SK-N-SH treated with all-trans-retinoic acid at 6 μM for 48 hours (cell line): ENCODE data around the gene AZU1.

Experiments
- ATAC-seq: fragments of 200-7000 bp; cut with Tn5 transposase; 3 replicates; pipeline ENCODE4 v1.9.1; 2020; ENCODE audit warnings: mild to moderate bottlenecking, moderate library complexity
- CREB5 ChIP-seq: fragments of 250-450 bp; sonication (Bioruptor Pico); IDR thresholded peaks from 2 replicates; pipeline ENCODE4 v1.5.1; 2020; ENCODE audit warnings: low read depth, mild to moderate bottlenecking, moderate library complexity
- CSDC2 ChIP-seq: fragments of 250-450 bp; sonication (Bioruptor Pico); IDR thresholded peaks from 2 replicates; pipeline ENCODE4 v1.5.0; 2020; ENCODE audit warnings: mild to moderate bottlenecking, moderate library complexity
- GLIS3 ChIP-seq: fragments of 250-450 bp; sonication (Bioruptor Pico); IDR thresholded peaks from 2 replicates; pipeline ENCODE4 v1.5.0; 2020; ENCODE audit warnings: mild to moderate bottlenecking, moderate library complexity
- ISL1 ChIP-seq: fragments of 250-450 bp; sonication (Bioruptor Pico); IDR thresholded peaks from 2 replicates; pipeline ENCODE4 v2.1.2; 2022; ENCODE audit warnings: mild to moderate bottlenecking, moderate library complexity
- OSR1 ChIP-seq: fragments of 250-450 bp; sonication (Bioruptor Pico); IDR thresholded peaks from 2 replicates; pipeline ENCODE4 v1.8.0; 2022; ENCODE audit warnings: moderate library complexity, mild to moderate bottlenecking, inconsistent platforms
- PATZ1 ChIP-seq: fragments of 250-450 bp; sonication (Bioruptor Pico); IDR thresholded peaks from 2 replicates; pipeline ENCODE4 v1.8.0; 2020; ENCODE audit warnings: mild to moderate bottlenecking, moderate library complexity, borderline replicate concordance
- PPARA ChIP-seq: fragments of 250-450 bp; sonication (Bioruptor Pico); IDR thresholded peaks from 2 replicates; pipeline ENCODE4 v1.5.0; 2020; ENCODE audit warnings: mild to moderate bottlenecking, borderline replicate concordance
- SNAI2 ChIP-seq: fragments of 250-450 bp; sonication (Bioruptor Pico); IDR thresholded peaks from 2 replicates; pipeline ENCODE4 v1.5.0; 2020; ENCODE audit warnings: mild to moderate bottlenecking, moderate library complexity
- TOX ChIP-seq: fragments of 250-450 bp; sonication (Bioruptor Pico); IDR thresholded peaks from 2 replicates; pipeline ENCODE4 v1.8.0; 2021; ENCODE audit warnings: mild to moderate bottlenecking, moderate library complexity, borderline replicate concordance
- TSHZ2 ChIP-seq: fragments of 250-450 bp; sonication (Bioruptor Pico); IDR thresholded peaks from 2 replicates; pipeline ENCODE4 v1.5.0; 2020; ENCODE audit warnings: mild to moderate bottlenecking, moderate library complexity
- ZC3H10 ChIP-seq: fragments of 250-450 bp; sonication (Bioruptor Pico); IDR thresholded peaks from 2 replicates; pipeline ENCODE4 v1.5.1; 2021; ENCODE audit warnings: mild to moderate bottlenecking, moderate library complexity
- ZFP3 ChIP-seq: fragments of 250-450 bp; sonication (Bioruptor Pico); IDR thresholded peaks from 2 replicates; pipeline ENCODE4 v1.5.0; 2020; ENCODE audit warnings: mild to moderate bottlenecking, moderate library complexity
- ZFP30 ChIP-seq: fragments of 450-650 bp; formaldehyde crosslinking; IDR thresholded peaks from 2 replicates; pipeline ENCODE4 v1.5.0; 2022; ENCODE audit warnings: mild to moderate bottlenecking, moderate library complexity
- ZNF565 ChIP-seq: fragments of 450-650 bp; formaldehyde crosslinking; conservative IDR thresholded peaks from 2 replicates; pipeline ENCODE4 v1.5.0; 2020; ENCODE audit warnings: low read depth, mild to moderate bottlenecking, moderate library complexity
- ZNF70 ChIP-seq: fragments of 450-650 bp; formaldehyde crosslinking; IDR thresholded peaks from 2 replicates; pipeline ENCODE4 v1.5.0; 2020; ENCODE audit warnings: mild to moderate bottlenecking, moderate library complexity
- ZNF8 ChIP-seq: fragments of 450-650 bp; formaldehyde crosslinking; IDR thresholded peaks from 2 replicates; pipeline ENCODE4 v1.5.0; 2020; ENCODE audit warnings: mild to moderate bottlenecking, moderate library complexity

AZU1 gene

GRCh38 chr19:780935-781334, 46.7 kb upstream of the AZU1 start:
- no peak for ATAC-seq
- no peak for TF ChIP-seq PPARA (CRISPR knock-in tag)
- TF ChIP-seq ZNF70 (CRISPR knock-in tag): no peak
- TF ChIP-seq ZC3H10 (CRISPR knock-in tag): no peak
- no peak for TF ChIP-seq GLIS3 (CRISPR knock-in tag)
- TF ChIP-seq ZFP30 (CRISPR knock-in tag): no peak
- no peak for TF ChIP-seq CSDC2 (CRISPR knock-in tag)
- TF ChIP-seq ZFP3 (CRISPR knock-in tag): no peak

GRCh38 chr19:781800-782184, 45.8 kb upstream of the AZU1 start:
- ATAC-seq: no peak
- TF ChIP-seq CSDC2 (CRISPR knock-in tag): no peak

GRCh38 chr19:782185-782877, 45.3 kb upstream of the AZU1 start:
- no peak for TF ChIP-seq TOX (CRISPR knock-in tag)
- TF ChIP-seq TSHZ2 (CRISPR knock-in tag): no peak
- ATAC-seq: peak; percentile 77

GRCh38 chr19:782878-783668, 44.6 kb upstream of the AZU1 start:
- TF ChIP-seq ZFP3 (CRISPR knock-in tag): no peak
- TF ChIP-seq TSHZ2 (CRISPR knock-in tag): no peak
- no peak for TF ChIP-seq CREB5 (CRISPR knock-in tag)
- TF ChIP-seq ZNF565 (CRISPR knock-in tag): no peak
- no peak for TF ChIP-seq GLIS3 (CRISPR knock-in tag)
- TF ChIP-seq ISL1: no peak
- TF ChIP-seq ZNF8 (CRISPR knock-in tag): no peak
- no peak for ATAC-seq

DNA sequence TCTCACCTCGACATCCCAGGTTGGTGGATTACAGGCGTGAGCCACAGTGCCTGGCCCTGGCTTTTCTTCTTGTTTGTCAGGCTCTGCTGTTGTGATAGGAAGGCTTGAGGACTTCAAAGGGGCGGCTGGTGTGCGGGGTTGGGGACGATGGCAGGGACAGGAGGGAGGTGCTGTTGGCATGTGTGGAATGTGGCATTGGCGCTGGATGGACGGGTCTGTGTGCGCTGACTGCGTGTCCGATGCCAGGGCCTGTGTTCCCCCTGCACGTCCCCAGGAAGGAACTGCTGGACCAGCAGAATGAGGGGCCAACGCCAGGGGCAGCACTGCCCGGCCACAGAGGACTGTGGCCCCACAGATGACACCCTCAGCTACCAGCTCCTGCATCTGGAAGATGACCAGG, 43.1 kb upstream of the AZU1 start:
- ATAC-seq: no peak
- TF ChIP-seq ZNF565 (CRISPR knock-in tag): no peak

- no peak for ATAC-seq
- TF ChIP-seq ZC3H10 (CRISPR knock-in tag) (no peak), OSR1 (CRISPR knock-in tag) (no peak), ZFP3 (CRISPR knock-in tag) (no peak), ISL1 (no peak), SNAI2 (CRISPR knock-in tag) (no peak), CSDC2 (CRISPR knock-in tag) (no peak), TSHZ2 (CRISPR knock-in tag) (no peak), PPARA (CRISPR knock-in tag) (no peak), ZFP30 (CRISPR knock-in tag) (no peak), PATZ1 (CRISPR knock-in tag) (no peak)
Measured at GRCh38 chr19:787536-787935, 40.1 kb upstream of the AZU1 start.
